CD14-positive monocyte (primary cell): ENCODE data around the gene RIMBP3C. TPM values are rescaled to one million over a fixed set of nuclear protein-coding genes. Genes with fewer than 3 reads are reported as not detected.
A peak's percentile ranks its signal among the peaks of the same experiment; 100 is the strongest.

Experiments
- DNase-seq, 3 donors: peaks; one replicate each; pipeline ENCODE4 v3.0.0-alpha.2; 2011 to 2022
- H2AFZ ChIP-seq: 2 replicates; pipeline ENCODE4 v1.6.0; 2012; ENCODE audit warnings: mild to moderate bottlenecking, low read depth, low read length, inconsistent platforms; ENCODE audit not compliant: insufficient read depth, poor library complexity, severe bottlenecking
- H3K27ac ChIP-seq, 2 donors: 1 replicate in 1 of 2; 2 replicates in 1 of 2; pipeline ENCODE4 v1.5.1; 2012 to 2013; ENCODE audit warnings: low read length in 2 of 2, control low read depth in 1 of 2, inconsistent platforms in 1 of 2, low read depth in 1 of 2, mild to moderate bottlenecking in 1 of 2
- H3K27me3 ChIP-seq, 2 donors: one replicate each; pipeline versions ENCODE4 v1.6.0 to v1.6.1; 2011 to 2013; ENCODE audit warnings: low read length in 2 of 2; ENCODE audit not compliant: control insufficient read depth in 2 of 2, insufficient read depth in 2 of 2
- H3K36me3 ChIP-seq, 2 donors: replicated peaks in 1 of 2; 1 replicate in 1 of 2; 2 replicates in 1 of 2; pipeline versions ENCODE4 v1.5.1 to v1.6.1; 2012 to 2013; ENCODE audit warnings: low read length in 2 of 2, control low read depth in 1 of 2, inconsistent platforms in 1 of 2, mild to moderate bottlenecking in 1 of 2; ENCODE audit not compliant: insufficient read depth in 2 of 2, control insufficient read depth in 1 of 2
- H3K4me1 ChIP-seq, 2 donors: 1 replicate in 1 of 2; 2 replicates in 1 of 2; pipeline versions ENCODE4 v1.5.1 to v1.6.1; 2012 to 2013; ENCODE audit warnings: low read length in 2 of 2, control low read depth in 1 of 2, inconsistent platforms in 1 of 2, mild to moderate bottlenecking in 1 of 2, moderate library complexity in 1 of 2; ENCODE audit not compliant: insufficient read depth in 2 of 2, control insufficient read depth in 1 of 2
- H3K4me2 ChIP-seq: replicated peaks from 2 replicates; pipeline ENCODE3; 2012; ENCODE audit warnings: low read length, moderate library complexity, mild to moderate bottlenecking; ENCODE audit not compliant: poor library complexity, severe bottlenecking; ENCODE audit errors: extremely low read depth
- H3K4me3 ChIP-seq, 3 experiments: fragments of 200-600 bp in 1 of 3; sonication (generic) in 1 of 3; replicated peaks in 1 of 3; 1 replicate in 2 of 3; 2 replicates in 1 of 3; pipeline ENCODE4 v1.5.1; 2011 to 2013; ENCODE audit warnings: low read length in 3 of 3, mild to moderate bottlenecking in 3 of 3, control low read depth in 2 of 3, low read depth in 2 of 3, inconsistent platforms in 1 of 3, moderate library complexity in 1 of 3
- H3K79me2 ChIP-seq: 2 replicates; pipeline ENCODE4 v1.6.0; 2012; ENCODE audit warnings: mild to moderate bottlenecking, control low read depth, inconsistent platforms, low read length, moderate library complexity; ENCODE audit not compliant: insufficient read depth
- H3K9ac ChIP-seq: 2 replicates; pipeline ENCODE4 v1.6.0; 2017; ENCODE audit warnings: low read length, mild to moderate bottlenecking; ENCODE audit not compliant: insufficient read depth, poor library complexity, severe bottlenecking
- H3K9me3 ChIP-seq, 2 donors: replicated peaks in 1 of 2; 1 replicate in 1 of 2; 2 replicates in 1 of 2; pipeline versions ENCODE4 v1.5.1 to v1.6.1; 2012 to 2013; ENCODE audit warnings: low read length in 2 of 2, control low read depth in 1 of 2; ENCODE audit not compliant: control insufficient read depth in 1 of 2, insufficient read depth in 1 of 2
- H4K20me1 ChIP-seq: 2 replicates; pipeline ENCODE4 v1.6.0; 2012; ENCODE audit warnings: mild to moderate bottlenecking, low read length, control low read depth, moderate library complexity; ENCODE audit not compliant: insufficient read depth
- H3K27ac Mint-ChIP-seq, 7 donors: one replicate each; pipeline ENCODE4 v1.8.0; 2020; ENCODE audit warnings: mild to moderate bottlenecking in 7 of 7, mixed read lengths in 7 of 7, moderate library complexity in 6 of 7, inconsistent platforms in 2 of 7
- H3K27me3 Mint-ChIP-seq, 3 donors: one replicate each; pipeline ENCODE4 v1.8.0; 2021 to 2022; ENCODE audit warnings: low read depth in 3 of 3, mild to moderate bottlenecking in 3 of 3, mixed read lengths in 3 of 3, moderate library complexity in 3 of 3, inconsistent platforms in 1 of 3
- H3K36me3 Mint-ChIP-seq, 2 donors: one replicate each; pipeline ENCODE4 v1.8.0; 2020; ENCODE audit warnings: mixed read lengths in 2 of 2, inconsistent platforms in 1 of 2, mild to moderate bottlenecking in 1 of 2
- H3K4me1 Mint-ChIP-seq: one replicate; pipeline ENCODE4 v1.8.0; 2020; ENCODE audit warnings: mild to moderate bottlenecking, mixed read lengths
- H3K4me3 Mint-ChIP-seq, 2 donors: one replicate each; pipeline ENCODE4 v1.8.0; 2020; ENCODE audit warnings: mild to moderate bottlenecking in 2 of 2, mixed read lengths in 2 of 2, moderate library complexity in 1 of 2
- H3K9me3 Mint-ChIP-seq, 7 donors: one replicate each; pipeline ENCODE4 v1.8.0; 2020 to 2022; ENCODE audit warnings: mixed read lengths in 7 of 7, mild to moderate bottlenecking in 6 of 7, moderate library complexity in 6 of 7, inconsistent platforms in 2 of 7
- WGBS: methylation state at CpG from one replicate; pipeline ENCODE4 v1.1.5; 2013; ENCODE audit warnings: missing lambda C conversion rate; ENCODE audit not compliant: insufficient coverage; 5-methylcytosine and 5-hydroxymethylcytosine counted together
- intact Hi-C, 2 donors: fragments of 100-400 bp; cut with micrococcal nuclease; formaldehyde crosslinking; loops; one replicate each; pipeline versions ENCODE4 v1.15.0 to v1.15.1; 2023
- polyA plus RNA-seq, 3 donors: library from polyadenylated mRNA; depleted of rRNA in 1 of 3; unstranded in 2 of 3; stranded (reverse) in 1 of 3; fragments of 300-500 nt in 2 of 3; fragments of >200 nt in 1 of 3; fragmentation: Illumina TruSeq in 2 of 3; gene quantifications; 1 replicate in 2 of 3; 2 replicates in 1 of 3; pipeline ENCODE4 v1.2.3, GENCODE V29; 2012 to 2021
- TF ChIP-seq, protein P1 (sequence below): fragments of 200-600 bp; IDR thresholded peaks from one replicate; pipeline ENCODE4 v1.8.0; 2022; ENCODE audit warnings: antibody characterized with exemption, mild to moderate bottlenecking

The RIMBP3C gene
- polyA plus RNA-seq, 3 donors, result 0.05 to 0.11 (median 0.08) TPM

DNA sequence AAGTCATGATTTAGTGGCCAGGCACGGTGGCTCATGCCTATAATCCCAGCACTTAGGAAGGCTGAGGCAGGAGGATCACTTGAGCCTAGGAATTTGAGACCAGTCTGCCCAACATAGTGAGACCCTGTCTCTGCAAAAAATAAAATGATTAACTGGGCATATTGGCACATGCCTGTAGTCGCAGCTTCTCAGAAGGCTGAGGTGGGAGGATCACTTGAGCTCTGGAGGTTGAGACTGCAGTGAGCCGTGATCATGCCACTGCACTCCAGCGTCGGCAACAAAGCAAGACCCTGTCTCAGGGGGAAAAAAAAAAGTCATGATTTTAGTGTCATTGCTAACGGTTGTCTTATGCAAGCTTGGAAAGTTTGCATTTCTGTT lies 28.2 kb upstream of the RIMBP3C start:
- H3K27ac Mint-ChIP-seq, result peak overlapping the region in 3 of 7 donors; percentile 35 to 84 (median 57)
- intact Hi-C loops, result no loop called here
- Histone ChIP-seq H3K79me2 (peaks cover 99% of the 10 kb centered on the region), H3K27me3 (no peaks in the 10 kb centered on the region), H3K9me3 (no peaks in the 10 kb centered on the region), H3K4me2 (no peak overlapping the region), H2AFZ (no peak overlapping the region), H3K36me3 (peaks cover 5 to 9% of the 10 kb centered on the region in 2 donors), H3K4me3 (no peak overlapping the region), H3K4me1 (no peaks in the 10 kb centered on the region), H3K27ac (no peak overlapping the region), H4K20me1 (peaks cover 99% of the 10 kb centered on the region), H3K9ac (no peak overlapping the region)
- H3K4me3 Mint-ChIP-seq, result no peak overlapping the region
- H3K27me3 Mint-ChIP-seq, result peaks cover 0 to 2% (median 0%) of the 10 kb centered on the region in 3 donors
- 94% methylated on average over 3 of the region's 6 CpGs for WGBS
- DNase-seq, result no peak
- no peaks in the 10 kb centered on the region for H3K9me3 Mint-ChIP-seq
- peaks cover 17% of the 10 kb centered on the region for H3K4me1 Mint-ChIP-seq
- H3K36me3 Mint-ChIP-seq, result peaks cover 13 to 22% of the 10 kb centered on the region in 2 donors
- TF ChIP-seq, protein P1, sequence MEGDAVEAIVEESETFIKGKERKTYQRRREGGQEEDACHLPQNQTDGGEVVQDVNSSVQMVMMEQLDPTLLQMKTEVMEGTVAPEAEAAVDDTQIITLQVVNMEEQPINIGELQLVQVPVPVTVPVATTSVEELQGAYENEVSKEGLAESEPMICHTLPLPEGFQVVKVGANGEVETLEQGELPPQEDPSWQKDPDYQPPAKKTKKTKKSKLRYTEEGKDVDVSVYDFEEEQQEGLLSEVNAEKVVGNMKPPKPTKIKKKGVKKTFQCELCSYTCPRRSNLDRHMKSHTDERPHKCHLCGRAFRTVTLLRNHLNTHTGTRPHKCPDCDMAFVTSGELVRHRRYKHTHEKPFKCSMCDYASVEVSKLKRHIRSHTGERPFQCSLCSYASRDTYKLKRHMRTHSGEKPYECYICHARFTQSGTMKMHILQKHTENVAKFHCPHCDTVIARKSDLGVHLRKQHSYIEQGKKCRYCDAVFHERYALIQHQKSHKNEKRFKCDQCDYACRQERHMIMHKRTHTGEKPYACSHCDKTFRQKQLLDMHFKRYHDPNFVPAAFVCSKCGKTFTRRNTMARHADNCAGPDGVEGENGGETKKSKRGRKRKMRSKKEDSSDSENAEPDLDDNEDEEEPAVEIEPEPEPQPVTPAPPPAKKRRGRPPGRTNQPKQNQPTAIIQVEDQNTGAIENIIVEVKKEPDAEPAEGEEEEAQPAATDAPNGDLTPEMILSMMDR, result no peak

DNA sequence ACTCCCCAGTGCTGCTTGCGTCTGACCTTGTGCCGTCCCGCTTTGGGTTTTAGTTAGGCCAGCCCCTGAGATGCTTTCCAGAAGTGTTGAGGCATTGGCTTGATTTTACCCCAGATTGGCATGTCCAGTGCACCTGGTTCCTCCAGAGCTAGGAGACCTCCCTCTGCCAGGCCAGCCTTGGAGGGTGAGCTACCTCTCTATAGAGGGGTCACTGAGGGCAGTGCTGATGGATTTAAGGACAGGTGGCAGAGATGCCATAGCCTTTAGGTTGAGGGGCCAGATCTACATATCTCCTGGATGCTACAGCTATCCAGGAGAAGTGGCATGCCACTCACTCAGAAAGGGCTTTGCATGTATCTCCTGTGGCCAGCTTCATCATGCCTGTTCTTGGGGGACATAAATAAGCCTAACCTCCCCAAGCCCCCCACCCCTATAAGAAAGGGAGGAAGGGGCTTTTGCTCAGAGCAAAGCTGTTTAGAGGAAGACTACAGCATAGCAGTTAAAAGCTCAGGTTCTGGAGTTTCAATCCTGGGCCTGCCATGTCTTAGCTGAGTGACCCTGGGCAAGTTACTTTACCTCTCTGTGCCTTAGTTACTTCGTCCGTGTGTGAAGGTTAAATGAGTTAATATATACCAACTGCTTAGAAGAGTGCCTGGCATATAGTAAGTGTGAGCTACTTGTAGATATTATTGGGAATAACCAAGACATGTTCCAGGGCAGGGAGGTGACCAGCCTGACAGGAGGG lies 22.7 kb upstream of the RIMBP3C start:
- H3K79me2 ChIP-seq, result peaks cover 99% of the 10 kb centered on the region
- TF ChIP-seq, protein P1, result no peak
- H3K4me1 ChIP-seq, result peaks cover 28 to 31% of the 10 kb centered on the region in 2 donors
- H3K27me3 Mint-ChIP-seq, result peaks cover 0 to 4% (median 0%) of the 10 kb centered on the region in 3 donors
- no peak overlapping the region for H3K9ac ChIP-seq
- intact Hi-C loops, result no loop called here
- no CpG with 5 or more reads among the region's 5 CpGs for WGBS
- no peak for DNase-seq
- H2AFZ ChIP-seq, result no peak overlapping the region
- peaks cover 99% of the 10 kb centered on the region for H4K20me1 ChIP-seq
- peaks cover 58% of the 10 kb centered on the region for H3K4me1 Mint-ChIP-seq
- no peak overlapping the region for H3K4me3 Mint-ChIP-seq
- H3K9me3 Mint-ChIP-seq, result no peaks in the 10 kb centered on the region
- H3K4me2 ChIP-seq, result no peak overlapping the region
- H3K36me3 ChIP-seq, result peaks cover 3 to 13% of the 10 kb centered on the region in 2 donors
- H3K27ac Mint-ChIP-seq, result peak overlapping the region in 3 of 7 donors; percentile 5 to 54 (median 32)
- peak overlapping the region in 1 of 2 donors; percentile 54 for H3K27ac ChIP-seq
- no peaks in the 10 kb centered on the region for H3K9me3 ChIP-seq
- peaks cover 13 to 32% of the 10 kb centered on the region in 2 donors for H3K36me3 Mint-ChIP-seq
- no peak overlapping the region for H3K4me3 ChIP-seq
- no peaks in the 10 kb centered on the region for H3K27me3 ChIP-seq
